ENCODE measurements around the gene C1QTNF1.

The C1QTNF1 gene

GRCh38 chr17:79084291-79085153 is 60.6 kb downstream of the C1QTNF1 start:
- Histone ChIP-seq H3K4me1 (ENCODE audit: control insufficient read depth, insufficient read depth, low read length) (no peaks in the 10 kb centered on the region), H3K9ac (ENCODE audit: low read depth, low read length) (no peak overlapping the region), H3K9me3 (replicated peaks; ENCODE audit: low read length) (no peaks in the 10 kb centered on the region), H3K4me3 (ENCODE audit: low read length) (no peak overlapping the region), H3K27me3 (ENCODE audit: control insufficient read depth, insufficient read depth, low read length) (no peaks in the 10 kb centered on the region), H3K4me2 (ENCODE audit: low read length) (no peak overlapping the region), H3K36me3 (ENCODE audit: insufficient read depth, low read length) (peaks cover 30% of the 10 kb centered on the region)

- Histone ChIP-seq H3K4me2 (ENCODE audit: low read length) (no peak overlapping the region), H3K9me3 (replicated peaks; ENCODE audit: low read length) (no peaks in the 10 kb centered on the region), H3K27me3 (ENCODE audit: control insufficient read depth, insufficient read depth, low read length) (no peaks in the 10 kb centered on the region), H3K4me1 (ENCODE audit: control insufficient read depth, insufficient read depth, low read length) (no peaks in the 10 kb centered on the region), H3K36me3 (ENCODE audit: insufficient read depth, low read length) (peaks cover 25% of the 10 kb centered on the region), H3K9ac (ENCODE audit: low read depth, low read length) (no peak overlapping the region), H3K4me3 (ENCODE audit: low read length) (no peak overlapping the region)
Measured at GRCh38 chr17:79085154-79085920, 61.4 kb downstream of the C1QTNF1 start.

GRCh38 chr17:79085921-79086551 is 62.1 kb downstream of the C1QTNF1 start:
- H3K9me3 ChIP-seq (replicated peaks; ENCODE audit: low read length), result no peaks in the 10 kb centered on the region
- H3K9ac ChIP-seq (ENCODE audit: low read depth, low read length), result no peak overlapping the region
- H3K36me3 ChIP-seq (ENCODE audit: insufficient read depth, low read length), result peaks cover 20% of the 10 kb centered on the region

GRCh38 chr17:79086609-79087427 is 62.8 kb downstream of the C1QTNF1 start:
- Histone ChIP-seq H3K27me3 (ENCODE audit: control insufficient read depth, insufficient read depth, low read length) (peaks cover 3% of the 10 kb centered on the region), H3K36me3 (ENCODE audit: insufficient read depth, low read length) (peaks cover 20% of the 10 kb centered on the region), H3K4me2 (ENCODE audit: low read length) (no peak overlapping the region), H3K9me3 (replicated peaks; ENCODE audit: low read length) (no peaks in the 10 kb centered on the region), H3K4me1 (ENCODE audit: control insufficient read depth, insufficient read depth, low read length) (no peaks in the 10 kb centered on the region), H3K4me3 (ENCODE audit: low read length) (no peak overlapping the region), H3K9ac (ENCODE audit: low read depth, low read length) (no peak overlapping the region)

More at GRCh38 chr17:79085921-79086551, 62.1 kb downstream of the C1QTNF1 start:
- H3K27me3 ChIP-seq (ENCODE audit: control insufficient read depth, insufficient read depth, low read length), result no peaks in the 10 kb centered on the region
- no peak overlapping the region for H3K4me3 ChIP-seq (ENCODE audit: low read length)
- H3K4me1 ChIP-seq (ENCODE audit: control insufficient read depth, insufficient read depth, low read length), result no peaks in the 10 kb centered on the region
- no peak overlapping the region for H3K4me2 ChIP-seq (ENCODE audit: low read length)

GRCh38 chr17:79087428-79088143 is 63.6 kb downstream of the C1QTNF1 start:
- H3K27me3 ChIP-seq (ENCODE audit: control insufficient read depth, insufficient read depth, low read length), result peaks cover 9% of the 10 kb centered on the region
- no peaks in the 10 kb centered on the region for H3K4me1 ChIP-seq (ENCODE audit: control insufficient read depth, insufficient read depth, low read length)
- H3K4me3 ChIP-seq (ENCODE audit: low read length), result no peak overlapping the region
- H3K9me3 ChIP-seq (replicated peaks; ENCODE audit: low read length), result no peaks in the 10 kb centered on the region
- peaks cover 20% of the 10 kb centered on the region for H3K36me3 ChIP-seq (ENCODE audit: insufficient read depth, low read length)
- no peak overlapping the region for H3K9ac ChIP-seq (ENCODE audit: low read depth, low read length)
- no peak overlapping the region for H3K4me2 ChIP-seq (ENCODE audit: low read length)

- H3K4me2 ChIP-seq (ENCODE audit: low read length), result no peak overlapping the region
- H3K4me1 ChIP-seq (ENCODE audit: control insufficient read depth, insufficient read depth, low read length), result no peaks in the 10 kb centered on the region
- no peaks in the 10 kb centered on the region for H3K9me3 ChIP-seq (replicated peaks; ENCODE audit: low read length)
- H3K9ac ChIP-seq (ENCODE audit: low read depth, low read length), result no peak overlapping the region
- H3K4me3 ChIP-seq (ENCODE audit: low read length), result no peak overlapping the region
- H3K27me3 ChIP-seq (ENCODE audit: control insufficient read depth, insufficient read depth, low read length), result peaks cover 14% of the 10 kb centered on the region
- H3K36me3 ChIP-seq (ENCODE audit: insufficient read depth, low read length), result peaks cover 12% of the 10 kb centered on the region
Measured at GRCh38 chr17:79088247-79088996, 64.5 kb downstream of the C1QTNF1 start.

- Histone ChIP-seq H3K4me1 (ENCODE audit: control insufficient read depth, insufficient read depth, low read length) (no peaks in the 10 kb centered on the region), H3K36me3 (ENCODE audit: insufficient read depth, low read length) (peaks cover 9% of the 10 kb centered on the region), H3K9ac (ENCODE audit: low read depth, low read length) (no peak overlapping the region), H3K27me3 (ENCODE audit: control insufficient read depth, insufficient read depth, low read length) (peaks cover 19% of the 10 kb centered on the region), H3K4me2 (ENCODE audit: low read length) (no peak overlapping the region), H3K4me3 (ENCODE audit: low read length) (no peak overlapping the region), H3K9me3 (replicated peaks; ENCODE audit: low read length) (no peaks in the 10 kb centered on the region)
Measured at GRCh38 chr17:79088997-79089328, 65.0 kb downstream of the C1QTNF1 start.

GRCh38 chr17:79089720-79090442 is 65.9 kb downstream of the C1QTNF1 start:
- peaks cover 6% of the 10 kb centered on the region for H3K36me3 ChIP-seq (ENCODE audit: insufficient read depth, low read length)
- no peak overlapping the region for H3K9ac ChIP-seq (ENCODE audit: low read depth, low read length)
- H3K9me3 ChIP-seq (replicated peaks; ENCODE audit: low read length), result no peaks in the 10 kb centered on the region
- no peak overlapping the region for H3K4me2 ChIP-seq (ENCODE audit: low read length)
- peaks cover 25% of the 10 kb centered on the region for H3K27me3 ChIP-seq (ENCODE audit: control insufficient read depth, insufficient read depth, low read length)
- H3K4me3 ChIP-seq (ENCODE audit: low read length), result no peak overlapping the region
- no peaks in the 10 kb centered on the region for H3K4me1 ChIP-seq (ENCODE audit: control insufficient read depth, insufficient read depth, low read length)

- H3K9ac ChIP-seq (ENCODE audit: low read depth, low read length), result no peak overlapping the region
- H3K4me3 ChIP-seq (ENCODE audit: low read length), result no peak overlapping the region
- H3K4me2 ChIP-seq (ENCODE audit: low read length), result no peak overlapping the region
- no peaks in the 10 kb centered on the region for H3K9me3 ChIP-seq (replicated peaks; ENCODE audit: low read length)
- H3K4me1 ChIP-seq (ENCODE audit: control insufficient read depth, insufficient read depth, low read length), result no peaks in the 10 kb centered on the region
- peaks cover 32% of the 10 kb centered on the region for H3K27me3 ChIP-seq (ENCODE audit: control insufficient read depth, insufficient read depth, low read length)
- H3K36me3 ChIP-seq (ENCODE audit: insufficient read depth, low read length), result peaks cover 5% of the 10 kb centered on the region
Measured at GRCh38 chr17:79090443-79091225, 66.7 kb downstream of the C1QTNF1 start.

Measured in skeletal muscle satellite cell (primary cell).